Measurements from ENCODE around the gene ANXA3. TPM values are rescaled to one million over a fixed set of nuclear protein-coding genes. Genes with fewer than 3 reads are reported as not detected.

ANXA3 gene
- total RNA-seq, 1 donor from 2014 or later = not detected

GRCh38 chr4:78622253-78622979, 70.8 kb downstream of the ANXA3 start:
- H3K9me3 Mint-ChIP-seq = no peaks in the 10 kb centered on the region
- no peak overlapping the region for H3K4me3 Mint-ChIP-seq
- H3K4me1 Mint-ChIP-seq = peaks cover 9% of the 10 kb centered on the region
- TF ChIP-seq CTCF (conservative IDR thresholded peaks at IDR 0.05) = no peak
- no peaks in the 10 kb centered on the region for H3K27me3 Mint-ChIP-seq (ENCODE audit: low read depth)
- H3K27ac Mint-ChIP-seq (ENCODE audit: unreplicated experiment) = no peak overlapping the region
- H3K36me3 Mint-ChIP-seq (ENCODE audit: low read depth) = no peaks in the 10 kb centered on the region
- DNase-seq (ENCODE audit: low read depth, low spot score) = no peak

- Mint-ChIP-seq H3K9me3 (no peaks in the 10 kb centered on the region), H3K4me1 (peaks cover 11% of the 10 kb centered on the region), H3K36me3 (ENCODE audit: low read depth) (no peaks in the 10 kb centered on the region), H3K27me3 (ENCODE audit: low read depth) (no peaks in the 10 kb centered on the region), H3K27ac (ENCODE audit: unreplicated experiment) (no peak overlapping the region), H3K4me3 (no peak overlapping the region)
- no peak for DNase-seq (ENCODE audit: low read depth, low spot score)
- no peak for TF ChIP-seq CTCF (conservative IDR thresholded peaks at IDR 0.05)
Observed at GRCh38 chr4:78624048-78624447, 72.5 kb downstream of the ANXA3 start.

- Mint-ChIP-seq H3K36me3 (ENCODE audit: low read depth) (no peaks in the 10 kb centered on the region), H3K4me3 (no peak overlapping the region), H3K9me3 (no peaks in the 10 kb centered on the region), H3K4me1 (peaks cover 13% of the 10 kb centered on the region), H3K27ac (ENCODE audit: unreplicated experiment) (no peak overlapping the region), H3K27me3 (ENCODE audit: low read depth) (no peaks in the 10 kb centered on the region)
- DNase-seq (ENCODE audit: low read depth, low spot score) = no peak
- no peak for TF ChIP-seq CTCF (conservative IDR thresholded peaks at IDR 0.05)
Observed at GRCh38 chr4:78625073-78625472, 73.5 kb downstream of the ANXA3 start.

DNA sequence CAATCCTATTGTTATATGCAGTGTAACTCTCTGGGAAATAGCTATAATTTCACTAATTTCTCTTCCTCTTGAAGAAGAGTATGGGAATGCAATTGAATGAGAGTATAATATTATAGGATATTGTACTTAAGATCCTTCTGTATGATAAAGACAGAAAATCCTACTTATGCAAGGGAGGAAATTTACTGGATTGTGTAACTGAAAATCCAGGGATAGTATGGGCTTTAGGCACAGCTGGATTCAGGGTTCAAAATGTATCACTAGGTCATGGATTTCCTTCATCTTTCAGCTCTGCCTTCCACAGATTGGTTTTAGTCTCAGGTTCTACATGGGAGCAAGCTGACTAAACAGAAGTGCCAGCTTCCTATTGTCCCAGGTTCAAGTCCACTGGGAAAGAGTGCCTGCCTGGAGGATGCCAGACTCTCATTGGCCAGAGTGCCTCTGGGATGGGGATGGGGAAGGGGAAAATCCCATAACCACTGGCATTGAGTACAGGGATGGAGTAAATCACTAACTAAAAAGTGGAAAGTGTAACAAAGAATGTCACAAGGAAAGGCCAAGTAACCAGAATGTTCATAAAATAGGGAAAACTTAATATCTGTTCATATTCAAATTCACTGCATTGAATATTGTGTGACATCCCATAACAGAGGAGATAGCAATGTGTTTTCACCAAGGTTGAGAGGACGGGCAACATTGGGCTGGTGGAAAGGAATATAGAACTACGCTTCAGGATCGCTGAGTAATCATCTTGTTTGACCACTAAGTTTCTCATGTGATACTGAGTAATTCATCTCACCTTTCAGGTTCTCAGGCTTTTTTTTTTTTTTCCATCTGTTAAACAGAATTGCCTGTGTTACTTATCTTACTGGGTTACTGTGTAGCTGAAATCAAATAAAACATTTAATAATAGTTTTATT, 75.7 kb downstream of the ANXA3 start:
- no peak for TF ChIP-seq CTCF (conservative IDR thresholded peaks at IDR 0.05)

DNA sequence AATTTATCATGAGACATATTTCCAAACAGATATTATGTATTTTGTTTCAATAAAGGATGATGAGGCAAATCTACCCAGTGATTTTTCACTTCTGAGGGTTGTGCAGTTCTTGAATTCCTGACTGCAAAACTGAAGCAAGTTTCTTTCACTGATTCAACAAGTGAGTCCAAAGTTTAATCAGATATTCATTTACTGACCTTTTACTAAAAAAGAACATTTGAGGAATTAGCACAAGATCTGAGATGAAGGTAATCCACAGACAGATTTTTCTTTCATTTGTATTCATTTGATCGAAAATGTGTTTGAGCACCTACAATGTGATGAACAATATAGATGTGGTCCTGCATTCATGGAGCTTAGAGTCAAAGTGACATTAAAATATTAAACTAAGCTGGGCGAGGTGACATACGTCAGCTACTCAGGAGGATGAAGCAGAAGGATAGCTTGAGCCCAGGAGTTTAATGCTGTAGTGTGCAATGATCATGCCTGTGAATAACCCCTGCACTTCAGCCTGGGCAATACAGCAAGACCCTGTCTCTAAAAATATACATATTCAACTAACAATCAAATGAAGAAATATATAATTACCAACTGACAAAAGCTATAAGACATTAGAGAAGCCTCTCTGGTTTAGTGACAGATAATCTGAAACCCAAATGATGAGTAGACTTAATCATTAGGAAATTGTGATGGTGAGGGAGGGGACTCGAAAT, 76.6 kb downstream of the ANXA3 start:
- TF ChIP-seq CTCF (conservative IDR thresholded peaks at IDR 0.05) = no peak
- H3K27ac Mint-ChIP-seq (ENCODE audit: unreplicated experiment) = no peak overlapping the region
- no peaks in the 10 kb centered on the region for H3K27me3 Mint-ChIP-seq (ENCODE audit: low read depth)

More for the DNA sequence above, 75.7 kb downstream of the ANXA3 start:
- Mint-ChIP-seq H3K27me3 (ENCODE audit: low read depth) (no peaks in the 10 kb centered on the region), H3K4me1 (peaks cover 8% of the 10 kb centered on the region), H3K4me3 (no peak overlapping the region), H3K27ac (ENCODE audit: unreplicated experiment) (peak overlapping the region; percentile 51), H3K9me3 (no peaks in the 10 kb centered on the region), H3K36me3 (ENCODE audit: low read depth) (no peaks in the 10 kb centered on the region)
- no peak for DNase-seq (ENCODE audit: low read depth, low spot score)

More for the DNA sequence above, 76.6 kb downstream of the ANXA3 start:
- Mint-ChIP-seq H3K36me3 (ENCODE audit: low read depth) (no peaks in the 10 kb centered on the region), H3K4me1 (peaks cover 4% of the 10 kb centered on the region), H3K4me3 (no peak overlapping the region), H3K9me3 (no peaks in the 10 kb centered on the region)
- DNase-seq (ENCODE audit: low read depth, low spot score) = no peak
